GM21529 (cell line): ENCODE results near the gene ADGRD2.

Experiments used
- ATAC-seq: cut with Tn5 transposase; IDR thresholded peaks from one replicate; pipeline ENCODE4 v1.9.1; 2021; ENCODE audit not compliant: unreplicated experiment

ADGRD2 gene

GRCh38 chr9:124477648-124478285 is 27.5 kb downstream of the ADGRD2 start:
- no peak for ATAC-seq

GRCh38 chr9:124478354-124478753 is 28.1 kb downstream of the ADGRD2 start:
- no peak for ATAC-seq

- no peak for ATAC-seq
Measured at GRCh38 chr9:124479371-124479770, 29.1 kb downstream of the ADGRD2 start.

GRCh38 chr9:124479947-124480620 is 29.8 kb downstream of the ADGRD2 start:
- no peak for ATAC-seq

GRCh38 chr9:124480621-124480981 is 30.4 kb downstream of the ADGRD2 start:
- ATAC-seq, result no peak

GRCh38 chr9:124481115-124481514 is 30.9 kb downstream of the ADGRD2 start:
- ATAC-seq, result no peak

- ATAC-seq, result no peak
Measured at GRCh38 chr9:124482431-124483031, 32.3 kb downstream of the ADGRD2 start.

GRCh38 chr9:124483481-124483880 is 33.2 kb downstream of the ADGRD2 start:
- ATAC-seq, result no peak

GRCh38 chr9:124485201-124485600 is 35.0 kb downstream of the ADGRD2 start:
- ATAC-seq, result no peak

- ATAC-seq, result no peak
Measured at GRCh38 chr9:124485936-124486335, 35.7 kb downstream of the ADGRD2 start.

GRCh38 chr9:124486778-124487259 is 36.6 kb downstream of the ADGRD2 start:
- no peak for ATAC-seq

GRCh38 chr9:124487260-124488182 is 37.3 kb downstream of the ADGRD2 start:
- no peak for ATAC-seq

GRCh38 chr9:124488641-124489210 is 38.5 kb downstream of the ADGRD2 start:
- ATAC-seq, result no peak

GRCh38 chr9:124489222-124489621 is 39.0 kb downstream of the ADGRD2 start:
- no peak for ATAC-seq

- no peak for ATAC-seq
Measured at GRCh38 chr9:124490004-124490403, 39.8 kb downstream of the ADGRD2 start.

- ATAC-seq, result no peak
Measured at GRCh38 chr9:124491049-124491975, 41.1 kb downstream of the ADGRD2 start.

- no peak for ATAC-seq
Measured at GRCh38 chr9:124492818-124493217, 42.6 kb downstream of the ADGRD2 start.

GRCh38 chr9:124493218-124493617 is 43.0 kb downstream of the ADGRD2 start:
- ATAC-seq, result no peak

GRCh38 chr9:124493794-124494479 is 43.7 kb downstream of the ADGRD2 start:
- peak; percentile 77 for ATAC-seq
